Ureter (tissue), 1 donor: Measurements from ENCODE around the gene CCDC34. TPM values are rescaled to one million over a fixed set of nuclear protein-coding genes. Genes with fewer than 3 reads are reported as not detected.
"Not testable (repeated sequence)": the region's sequence is repeated elsewhere in the genome, so short reads cannot be mapped to it uniquely, and the experiment has no call there.

ENCODE experiments used
- DNase-seq: peaks from one replicate; pipeline ENCODE4 v3.0.0-alpha.2; 2020; ENCODE audit warnings: low spot score
- total RNA-seq: library from RNA; stranded (reverse); gene quantifications from one replicate; pipeline ENCODE4 v1.2.4, GENCODE V29; 2023
- donor health status: DM: yes; HTN: yes; CAD: no.

The CCDC34 gene
- total RNA-seq, 1 donor from 2014 or later: 10.2 TPM

GRCh38 chr11:27361649-27362431 is 1.2 kb downstream of the CCDC34 start:
- DNase-seq: no peak

- no peak for DNase-seq
Measured at GRCh38 chr11:27358296-27358695, 4.7 kb downstream of the CCDC34 start.

GRCh38 chr11:27357250-27357649 is 5.8 kb downstream of the CCDC34 start:
- no peak for DNase-seq

- DNase-seq: no peak
Measured at GRCh38 chr11:27356624-27357222, 6.3 kb downstream of the CCDC34 start.

DNA sequence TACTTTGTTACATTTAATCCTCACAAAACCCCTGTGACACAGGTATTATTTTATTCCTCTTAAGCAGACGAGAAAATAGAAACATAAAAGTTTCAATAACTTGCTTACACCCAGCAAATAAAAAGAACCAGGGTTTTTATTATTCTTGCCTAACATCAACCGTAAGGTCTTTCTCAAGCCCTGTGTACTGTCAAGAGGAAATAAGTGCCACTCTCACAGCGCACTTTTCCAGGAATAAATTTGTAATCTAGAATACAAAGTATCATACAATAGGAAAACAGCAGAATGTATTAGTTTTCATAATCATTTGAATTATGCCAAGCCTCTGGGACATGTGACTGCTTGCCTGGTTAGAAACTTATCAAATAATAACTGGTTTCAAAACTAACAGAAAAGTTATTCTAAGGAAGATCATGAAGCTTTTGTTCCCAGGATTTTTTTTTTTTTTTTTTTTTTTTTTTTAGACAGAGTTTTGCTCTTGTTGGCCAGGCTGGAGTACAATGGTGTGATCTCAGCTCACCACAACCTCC is 7.4 kb downstream of the CCDC34 start:
- DNase-seq: no peak

- no peak for DNase-seq
Measured at GRCh38 chr11:27354359-27354965, 8.6 kb downstream of the CCDC34 start.

DNA sequence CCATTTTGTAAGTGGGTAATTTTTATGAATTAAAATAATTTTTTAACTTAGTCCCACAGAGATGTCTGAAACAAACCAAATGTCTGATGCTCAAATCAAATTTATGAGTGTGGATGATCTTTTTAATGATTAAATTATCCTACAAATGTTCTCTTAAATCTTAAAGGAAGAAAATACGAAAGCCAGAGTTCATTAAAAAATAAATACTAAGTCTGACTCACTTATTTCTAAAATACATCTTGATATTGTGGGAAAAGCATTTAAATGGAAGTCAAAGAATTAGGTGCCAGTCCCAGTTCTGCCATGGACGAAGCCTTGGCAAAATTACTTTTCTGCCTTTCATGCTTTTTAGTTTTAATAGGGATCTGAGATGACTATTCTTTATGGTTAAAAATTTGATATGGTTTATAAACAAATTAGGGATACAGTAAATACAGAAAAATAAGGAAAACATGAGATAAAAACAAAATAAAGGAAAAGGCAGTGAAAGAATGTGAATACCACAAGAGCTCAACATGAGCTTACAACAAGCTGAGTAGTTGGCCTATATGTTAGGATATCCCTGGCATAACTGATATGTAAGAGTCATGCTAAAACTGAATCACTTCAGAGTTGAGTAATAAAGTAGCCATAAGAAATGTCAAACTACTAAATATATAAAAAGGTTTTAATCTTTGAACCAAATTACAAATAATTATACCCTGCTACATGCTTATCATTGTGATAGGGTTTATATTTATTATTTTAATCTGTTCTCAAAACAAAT is 9.2 kb downstream of the CCDC34 start:
- DNase-seq: no peak

GRCh38 chr11:27352781-27353180 is 10.2 kb downstream of the CCDC34 start:
- DNase-seq: no peak

GRCh38 chr11:27350511-27350910 is 12.5 kb downstream of the CCDC34 start:
- DNase-seq: no peak

GRCh38 chr11:27349919-27350318 is 13.1 kb downstream of the CCDC34 start:
- DNase-seq: no peak

DNA sequence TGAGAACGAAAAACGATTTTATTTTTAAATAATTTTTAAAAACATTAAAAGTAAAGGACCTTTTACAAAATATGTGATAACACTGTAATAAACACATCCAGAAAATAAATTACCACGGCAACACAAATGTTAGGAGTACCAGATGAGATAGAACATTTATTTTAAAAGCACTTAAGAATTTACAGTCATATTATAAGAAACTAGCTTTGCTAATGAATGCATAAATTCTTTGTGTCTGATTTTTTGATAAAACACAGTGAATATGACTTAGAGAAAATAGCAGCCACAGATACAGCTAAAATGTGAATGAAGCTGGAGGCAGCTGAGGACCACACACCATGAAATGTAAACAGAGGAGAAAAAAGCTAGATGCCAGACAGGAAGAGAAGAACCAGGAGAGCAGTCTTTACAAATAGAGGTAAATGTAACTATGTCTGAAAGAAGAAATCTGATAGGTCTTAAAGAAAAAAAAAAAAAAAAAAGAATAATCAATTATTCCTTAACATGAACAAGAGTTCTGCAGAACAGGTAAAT is 14.6 kb downstream of the CCDC34 start:
- no peak for DNase-seq

DNA sequence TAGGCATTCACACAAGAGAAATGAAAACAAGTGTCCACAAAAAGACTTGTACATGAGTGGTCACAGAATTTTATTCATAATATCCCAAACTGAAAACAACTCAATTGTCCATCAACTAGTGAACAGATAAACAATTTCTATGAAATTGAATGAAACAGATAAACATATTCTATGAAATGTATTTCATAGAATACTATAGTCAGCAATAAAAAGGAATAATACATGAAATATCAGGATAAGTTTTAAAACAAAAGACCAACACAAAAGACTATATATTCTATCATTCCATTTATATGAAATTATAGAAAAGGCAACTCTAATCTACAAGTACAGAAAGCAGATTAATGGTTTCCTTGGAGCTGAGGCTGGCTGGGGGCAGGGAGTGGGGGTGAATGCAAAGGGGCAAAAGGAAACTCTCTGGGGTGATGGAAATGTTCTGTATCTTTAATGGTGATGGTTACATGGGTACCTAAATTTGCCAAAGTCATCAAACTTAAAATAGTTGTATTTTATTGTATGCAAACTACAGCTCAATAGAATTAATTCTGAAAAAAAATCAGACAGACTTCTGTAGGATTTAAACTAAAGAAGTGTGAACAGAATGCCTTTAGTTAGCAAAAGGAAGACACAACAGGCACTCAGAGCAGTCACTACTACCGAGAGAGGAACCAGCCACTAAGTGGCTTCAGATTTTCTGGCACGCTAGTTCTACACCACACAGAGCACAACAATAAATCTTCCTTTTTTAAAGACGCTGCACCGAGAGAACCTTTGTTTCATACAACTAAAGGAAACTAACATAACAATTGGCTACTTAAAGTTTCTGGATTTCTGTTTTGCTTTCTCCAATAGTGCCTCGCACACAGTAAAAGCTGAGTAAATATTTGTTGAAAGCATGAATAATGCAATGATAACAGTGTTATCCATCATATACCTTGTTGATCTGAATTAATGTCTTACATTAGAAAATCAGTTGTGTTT is 15.4 kb downstream of the CCDC34 start:
- DNase-seq: no peak

- no peak for DNase-seq
Measured at GRCh38 chr11:27339941-27340340, 23.1 kb downstream of the CCDC34 start.

DNA sequence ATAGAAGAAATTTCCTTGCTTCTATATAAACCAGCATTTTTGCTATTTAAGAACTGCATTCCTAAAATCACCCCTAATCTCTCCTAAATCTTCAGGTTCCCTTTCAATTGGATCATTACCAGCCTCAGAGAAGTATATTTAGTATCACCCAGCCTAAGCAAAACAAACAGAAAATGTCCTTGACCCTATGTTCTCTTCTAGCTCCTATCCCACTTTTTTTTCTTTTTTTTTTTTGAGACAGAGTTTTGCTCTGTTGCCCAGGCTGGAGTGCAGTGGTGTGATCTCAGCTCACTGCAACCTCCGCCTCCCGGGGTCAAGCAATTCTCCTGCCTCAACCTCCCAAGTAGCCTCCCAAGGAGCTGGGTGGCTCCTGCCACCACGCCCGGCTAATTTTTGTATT is 28.3 kb downstream of the CCDC34 start:
- not testable (repeated sequence) for DNase-seq

GRCh38 chr11:27331981-27332380 is 31.0 kb downstream of the CCDC34 start:
- DNase-seq: no peak

DNA sequence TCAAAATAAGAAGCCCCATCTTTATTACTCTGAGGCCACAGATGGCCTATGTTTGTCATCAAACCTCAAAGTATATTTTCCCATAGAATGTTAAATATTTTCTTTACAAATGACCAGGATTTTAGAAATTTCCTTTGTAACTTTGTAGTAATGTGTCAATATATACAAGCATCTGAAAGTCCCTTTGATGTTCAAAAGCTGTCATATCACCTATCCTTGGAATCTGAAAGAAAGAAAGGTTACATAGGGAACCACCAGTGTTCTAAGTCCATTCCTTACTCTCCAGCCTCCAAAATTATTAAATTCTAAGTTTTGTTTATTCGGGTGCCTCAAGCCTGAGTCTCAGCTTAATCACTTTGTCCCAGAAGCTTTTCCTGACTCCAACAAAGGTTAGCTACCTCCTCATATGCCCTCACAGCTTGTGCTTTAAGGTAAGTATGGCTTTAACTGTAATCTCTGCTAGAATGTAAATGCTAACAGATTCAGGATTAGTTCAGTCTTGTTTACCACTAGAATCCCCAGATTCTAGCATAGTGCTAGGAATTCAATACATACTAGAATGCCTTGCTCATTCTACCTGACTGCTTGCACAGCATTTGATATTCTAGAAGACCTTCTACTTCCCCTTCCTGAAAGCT is 32.3 kb downstream of the CCDC34 start:
- DNase-seq: no peak

DNA sequence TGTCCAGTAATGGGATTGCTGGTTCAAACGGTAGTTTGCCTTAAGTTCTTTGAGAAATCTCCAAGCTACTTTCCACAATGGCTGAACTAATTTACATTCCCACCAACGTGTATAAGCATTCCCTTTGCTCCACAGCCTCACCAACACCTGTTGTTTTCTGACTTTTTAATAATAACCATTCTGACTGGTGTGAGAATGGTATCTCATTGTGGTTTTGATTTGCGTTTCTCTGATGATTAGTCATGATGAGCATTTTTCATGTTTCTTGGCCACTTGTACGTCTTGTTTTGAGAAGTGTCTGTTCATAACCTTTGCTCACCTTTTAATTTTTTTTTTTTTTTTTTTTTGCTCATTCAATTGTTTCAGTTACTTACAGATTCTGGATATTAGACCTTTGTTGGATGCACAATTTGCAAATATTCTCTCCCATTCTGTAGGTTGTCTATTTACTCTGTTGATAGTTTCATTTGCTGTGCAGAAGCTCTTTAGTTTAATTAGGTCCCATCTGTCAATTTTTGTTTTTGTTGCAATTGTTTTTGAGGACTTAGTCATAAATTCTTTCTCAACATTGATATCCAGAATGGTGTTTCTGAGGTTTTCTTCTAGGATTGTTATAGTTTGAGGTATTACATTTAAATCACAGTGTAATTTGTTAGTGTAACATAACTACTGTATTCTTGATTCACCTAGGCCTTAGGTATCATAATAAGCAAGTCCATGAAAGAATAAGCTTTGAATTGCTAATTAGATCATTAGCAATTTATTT is 33.0 kb downstream of the CCDC34 start:
- DNase-seq: no peak

DNA sequence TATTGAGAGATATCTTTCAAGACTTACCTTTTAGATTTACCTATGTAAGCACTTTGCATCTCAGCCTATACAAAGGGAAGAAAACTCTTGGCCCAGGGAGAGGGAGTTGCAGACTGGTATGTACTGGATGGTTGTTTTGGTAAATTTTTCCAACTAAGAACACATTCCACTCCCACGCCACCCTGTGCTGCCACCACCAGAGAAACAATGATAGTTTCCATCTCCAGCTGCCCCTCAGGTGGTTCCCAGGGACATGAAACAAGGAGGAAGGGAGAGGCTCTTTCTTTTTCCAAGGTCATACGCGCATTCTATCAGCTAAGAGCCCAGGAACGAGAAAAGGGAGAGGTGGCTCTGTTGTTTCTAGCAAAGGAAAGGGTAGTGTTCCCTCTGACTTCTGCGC is 34.4 kb downstream of the CCDC34 start:
- DNase-seq: no peak

- not testable (repeated sequence) for DNase-seq
Measured at GRCh38 chr11:27327064-27327463, 36.0 kb downstream of the CCDC34 start.
